Activated naive CD4-positive, alpha-beta T cell treated with anti-CD3 and anti-CD28 coated beads, Interleukin-2, amount 10 ng/mL, durations not matched to agents 7 days and 5 days (primary cell): ENCODE measurements around the gene UBE2G2.

Experiments used
- CTCF ChIA-PET: fragments of 350-600 bp; sonication (Branson Sonifier 250); formaldehyde crosslinking; loops from one replicate; lab custom pipeline; 2021; ENCODE audit warnings: antibody characterized with exemption; lab: Charles Lee
- DNase-seq: peaks from one replicate; pipeline ENCODE4 v3.0.0-alpha.2; 2020
- H3K27ac Mint-ChIP-seq: one replicate; pipeline ENCODE4 v1.8.0; 2021; ENCODE audit warnings: mild to moderate bottlenecking, moderate library complexity, mixed read lengths
- H3K27me3 Mint-ChIP-seq: one replicate; pipeline ENCODE4 v1.8.0; 2021; ENCODE audit warnings: mild to moderate bottlenecking, mixed read lengths
- H3K36me3 Mint-ChIP-seq: one replicate; pipeline ENCODE4 v1.8.0; 2021; ENCODE audit warnings: mixed read lengths
- H3K4me1 Mint-ChIP-seq: one replicate; pipeline ENCODE4 v1.8.0; 2021; ENCODE audit warnings: mixed read lengths
- H3K4me3 Mint-ChIP-seq: one replicate; pipeline ENCODE4 v1.8.0; 2021; ENCODE audit warnings: mild to moderate bottlenecking, moderate library complexity, mixed read lengths
- H3K9me3 Mint-ChIP-seq: one replicate; pipeline ENCODE4 v1.8.0; 2021; ENCODE audit warnings: mixed read lengths

Gene UBE2G2

DNA sequence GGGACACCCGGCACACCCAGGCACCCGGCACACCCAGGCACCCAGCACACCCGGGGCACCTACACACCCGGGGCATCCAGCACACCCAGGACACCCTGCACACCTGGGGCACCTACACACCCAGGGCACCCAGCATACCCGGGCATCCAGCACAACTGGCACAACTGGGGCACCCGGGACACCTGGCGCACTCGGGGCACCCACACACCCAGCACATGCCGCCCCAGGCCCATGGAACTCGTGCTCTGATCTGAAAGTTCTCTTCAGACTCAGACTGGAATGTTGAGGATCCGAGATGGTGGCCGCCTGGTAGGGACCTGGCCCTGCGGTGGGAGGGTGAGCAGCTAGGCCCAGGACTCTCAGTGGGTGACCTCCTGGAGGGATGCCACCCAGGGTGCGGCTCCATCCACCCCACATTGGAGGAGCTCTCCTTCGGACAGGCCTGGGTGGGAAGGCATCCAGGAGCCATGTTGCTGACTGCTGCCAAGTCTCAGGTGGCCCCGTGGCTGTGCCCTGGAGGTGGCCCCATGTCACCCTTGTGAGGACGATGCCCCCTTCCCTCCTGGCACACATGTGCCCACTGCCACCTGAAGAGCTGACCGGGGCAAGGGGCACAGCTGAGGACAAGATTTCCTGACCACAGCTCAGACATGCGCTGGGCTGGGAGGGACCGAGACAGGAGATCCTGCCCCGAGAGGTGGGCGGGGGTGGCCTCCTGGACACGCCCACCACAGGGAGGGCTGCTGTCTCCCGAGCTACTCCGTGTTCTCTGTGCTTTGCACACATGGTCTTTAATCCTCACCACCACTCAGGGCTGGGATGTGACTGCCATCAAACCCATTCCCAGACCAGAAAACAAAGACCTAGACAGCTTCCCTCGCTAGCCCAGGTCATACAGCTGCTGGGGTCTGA, 37.0 kb downstream of the UBE2G2 start:
- H3K9me3 Mint-ChIP-seq: no peaks in the 10 kb centered on the region
- CTCF ChIA-PET: no interaction called here
- H3K27me3 Mint-ChIP-seq: peaks cover 7% of the 10 kb centered on the region
- H3K27ac Mint-ChIP-seq: peak overlapping the region; percentile 97
- H3K36me3 Mint-ChIP-seq: peaks cover 8% of the 10 kb centered on the region
- H3K4me1 Mint-ChIP-seq: peaks cover 26% of the 10 kb centered on the region
- no peak for DNase-seq
- H3K4me3 Mint-ChIP-seq: no peak overlapping the region

DNA sequence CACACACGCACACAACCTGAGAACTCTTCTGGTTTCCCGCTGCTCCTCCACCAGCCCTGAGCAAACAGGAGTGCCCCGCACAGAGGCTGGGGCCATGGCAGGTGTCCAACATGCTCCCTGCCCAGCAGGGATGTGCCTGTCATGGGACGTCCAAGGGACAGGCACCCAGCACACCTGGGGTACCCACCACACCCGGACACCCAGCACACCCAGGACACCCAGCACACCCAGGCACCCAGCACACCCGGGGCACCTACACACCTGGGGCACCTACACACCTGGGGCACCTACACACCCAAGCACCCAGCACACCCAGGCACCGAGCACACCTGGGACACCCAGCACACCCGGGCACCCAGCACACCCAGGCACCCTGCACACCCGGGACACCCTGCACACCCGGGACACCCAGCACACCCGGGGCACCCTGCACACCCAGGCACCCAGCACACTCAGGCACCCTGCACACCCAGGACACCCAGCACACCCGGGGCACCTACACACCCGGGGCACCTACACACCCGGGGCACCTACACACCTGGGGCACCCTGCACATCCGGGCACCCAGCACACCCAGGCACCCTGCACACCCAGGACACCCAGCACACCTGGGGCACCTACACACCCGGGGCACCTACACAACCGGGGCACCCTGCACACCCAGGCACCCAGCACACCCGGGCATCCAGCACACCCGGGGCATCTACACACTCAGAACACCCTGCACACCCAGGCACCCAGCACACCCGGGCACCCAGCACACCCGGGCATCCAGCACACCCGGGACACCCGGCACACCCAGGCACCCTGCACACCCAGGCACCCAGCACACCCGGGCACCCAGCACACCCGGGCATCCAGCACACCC, 37.9 kb downstream of the UBE2G2 start:
- peaks cover 6% of the 10 kb centered on the region for H3K36me3 Mint-ChIP-seq
- H3K4me1 Mint-ChIP-seq: peaks cover 26% of the 10 kb centered on the region
- DNase-seq: no peak
- peaks cover 7% of the 10 kb centered on the region for H3K27me3 Mint-ChIP-seq
- CTCF ChIA-PET: no interaction called here
- no peak overlapping the region for H3K27ac Mint-ChIP-seq
- no peaks in the 10 kb centered on the region for H3K9me3 Mint-ChIP-seq
- no peak overlapping the region for H3K4me3 Mint-ChIP-seq

DNA sequence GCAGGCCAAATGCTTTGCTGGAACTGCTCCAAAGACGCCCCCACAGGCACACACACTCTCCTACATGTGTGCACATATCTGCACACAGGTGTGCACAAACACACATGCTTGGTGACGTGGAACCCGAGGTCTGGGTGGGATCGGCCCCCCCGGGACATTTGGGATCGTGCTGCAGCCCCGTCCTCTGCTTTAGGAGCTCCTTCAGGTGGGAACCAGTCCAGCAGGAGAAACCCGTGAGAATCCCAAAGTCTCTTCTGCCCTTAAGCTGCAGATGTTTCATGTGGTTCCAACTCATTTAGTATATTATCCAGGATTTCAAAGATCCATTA, 38.6 kb downstream of the UBE2G2 start:
- no peaks in the 10 kb centered on the region for H3K9me3 Mint-ChIP-seq
- peaks cover 26% of the 10 kb centered on the region for H3K4me1 Mint-ChIP-seq
- CTCF ChIA-PET: no interaction called here
- no peak for DNase-seq
- no peak overlapping the region for H3K4me3 Mint-ChIP-seq
- H3K27me3 Mint-ChIP-seq: peaks cover 7% of the 10 kb centered on the region
- no peak overlapping the region for H3K27ac Mint-ChIP-seq
- peaks cover 2% of the 10 kb centered on the region for H3K36me3 Mint-ChIP-seq

DNA sequence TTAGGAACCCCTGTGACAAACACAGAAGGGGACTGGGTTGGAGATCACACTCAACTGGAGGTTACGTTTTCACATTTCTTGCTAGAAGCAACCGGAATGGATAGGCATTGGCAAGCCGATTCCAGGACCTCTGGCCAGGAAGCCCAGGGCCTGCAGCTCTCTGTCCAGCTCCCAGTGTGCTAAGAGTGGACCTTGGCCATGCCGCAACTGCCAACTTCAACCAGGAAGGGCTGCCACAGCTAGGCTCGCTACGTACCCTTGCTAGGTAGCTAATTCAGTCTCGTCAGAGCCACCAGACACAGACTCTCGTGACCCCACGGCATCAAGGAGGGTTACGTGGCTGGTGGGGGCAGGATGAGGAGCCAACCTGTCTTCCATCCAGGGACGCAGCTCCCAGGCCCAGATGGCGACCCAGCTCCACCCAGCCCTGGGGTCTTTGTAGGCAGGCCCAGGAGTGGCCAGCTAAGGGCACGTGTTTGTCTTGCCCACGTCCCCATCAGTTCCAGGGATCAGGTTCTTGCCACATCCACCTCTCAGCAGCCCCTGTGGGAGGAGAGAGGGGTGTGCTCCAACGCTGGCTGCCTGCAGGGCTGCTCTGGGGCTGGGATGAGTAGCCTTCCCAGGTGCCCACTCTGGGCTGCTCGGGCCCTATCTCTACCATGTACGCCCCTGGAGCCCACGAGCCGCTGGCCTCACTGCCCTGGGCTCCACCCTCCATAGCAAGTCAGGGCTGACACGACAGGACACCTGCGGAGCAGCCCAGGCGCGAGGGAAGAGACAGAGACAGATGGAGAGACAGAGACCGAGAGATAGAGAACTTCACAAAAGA, 39.2 kb downstream of the UBE2G2 start:
- peaks cover 7% of the 10 kb centered on the region for H3K27me3 Mint-ChIP-seq
- CTCF ChIA-PET: interaction anchor here (1.3 to 1.4 kb wide), 2 partner anchors 22 to 31 kb away, joined by 3 to 4 read pairs; no protein-coding TSS in a partner anchor
- peaks cover 26% of the 10 kb centered on the region for H3K4me1 Mint-ChIP-seq
- no peak overlapping the region for H3K4me3 Mint-ChIP-seq
- H3K9me3 Mint-ChIP-seq: no peaks in the 10 kb centered on the region
- peaks cover 2% of the 10 kb centered on the region for H3K36me3 Mint-ChIP-seq
- H3K27ac Mint-ChIP-seq: no peak overlapping the region
- peak; percentile 8 for DNase-seq

DNA sequence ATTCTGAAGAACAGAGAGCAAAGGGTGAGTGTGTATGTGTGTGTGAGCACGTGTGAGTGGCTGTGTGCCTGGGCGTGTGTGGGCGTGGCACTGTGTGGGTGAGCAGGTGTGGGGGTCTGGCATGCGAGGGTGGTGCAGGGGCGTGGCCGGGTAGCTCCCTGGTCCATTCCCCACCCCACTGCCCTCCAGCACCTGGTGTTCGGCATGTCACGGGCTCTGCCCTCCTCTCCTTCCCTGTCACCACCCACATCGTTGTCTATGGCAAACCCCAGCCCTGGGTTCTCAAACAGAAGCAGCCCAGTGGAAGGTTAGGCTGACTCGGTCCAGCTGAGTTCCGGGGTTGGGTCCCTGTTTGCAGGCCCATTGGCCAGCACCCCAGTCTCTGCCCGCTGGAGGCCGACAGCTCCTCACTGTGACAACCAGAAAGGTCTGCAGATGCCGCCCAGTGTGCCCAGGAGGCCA, 39.8 kb downstream of the UBE2G2 start:
- Mint-ChIP-seq H3K4me3 (no peak overlapping the region), H3K27me3 (peaks cover 8% of the 10 kb centered on the region), H3K4me1 (peaks cover 22% of the 10 kb centered on the region), H3K9me3 (no peaks in the 10 kb centered on the region), H3K27ac (no peak overlapping the region), H3K36me3 (peaks cover 2% of the 10 kb centered on the region)
- peak; percentile 16 for DNase-seq
- CTCF ChIA-PET: interaction anchor here (1.3 to 1.4 kb wide), 3 partner anchors 14 to 32 kb away, joined by 3 to 5 read pairs (median 4); no protein-coding TSS in a partner anchor

DNA sequence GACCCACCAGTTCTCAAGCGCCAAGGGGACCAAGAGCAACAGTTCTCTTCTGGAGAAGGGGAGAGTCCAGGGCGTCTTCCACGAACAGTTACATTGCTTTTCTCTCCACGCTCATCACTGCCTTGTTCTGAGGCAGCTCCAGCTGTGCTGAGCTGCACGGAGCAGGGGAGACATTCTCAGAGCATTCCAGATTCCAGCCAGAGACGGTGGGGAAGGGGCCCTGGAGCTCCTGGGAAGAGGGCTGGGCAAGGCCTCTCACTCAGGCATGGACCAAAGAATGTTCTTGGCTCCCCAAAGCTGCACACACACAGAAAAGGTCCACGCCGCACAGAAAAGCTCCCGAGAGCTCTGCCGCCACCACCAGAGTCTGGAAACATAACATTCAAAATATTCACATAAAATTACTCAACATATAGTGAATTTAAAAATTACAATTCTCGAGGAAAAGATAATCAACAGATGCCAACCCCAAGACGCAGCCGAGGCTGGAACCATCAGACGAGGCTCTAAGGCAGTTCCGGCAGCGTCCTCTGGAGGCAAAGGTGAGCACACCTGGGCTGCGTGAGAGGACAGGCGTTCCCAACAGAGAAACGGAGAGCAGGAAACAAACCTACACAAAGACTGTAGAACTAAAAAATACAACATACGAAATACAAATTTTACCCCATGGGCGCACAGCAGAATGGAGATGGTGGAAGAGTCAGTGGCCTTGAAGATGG, 40.5 kb downstream of the UBE2G2 start:
- Mint-ChIP-seq H3K27ac (no peak overlapping the region), H3K4me3 (no peak overlapping the region), H3K4me1 (peaks cover 16% of the 10 kb centered on the region), H3K36me3 (peaks cover 2% of the 10 kb centered on the region), H3K27me3 (peaks cover 15% of the 10 kb centered on the region), H3K9me3 (no peaks in the 10 kb centered on the region)
- CTCF ChIA-PET: interaction anchor here (1.3 to 1.4 kb wide), 3 partner anchors 15 to 32 kb away, joined by 3 to 5 read pairs (median 4); no protein-coding TSS in a partner anchor
- peak; percentile 28 for DNase-seq

DNA sequence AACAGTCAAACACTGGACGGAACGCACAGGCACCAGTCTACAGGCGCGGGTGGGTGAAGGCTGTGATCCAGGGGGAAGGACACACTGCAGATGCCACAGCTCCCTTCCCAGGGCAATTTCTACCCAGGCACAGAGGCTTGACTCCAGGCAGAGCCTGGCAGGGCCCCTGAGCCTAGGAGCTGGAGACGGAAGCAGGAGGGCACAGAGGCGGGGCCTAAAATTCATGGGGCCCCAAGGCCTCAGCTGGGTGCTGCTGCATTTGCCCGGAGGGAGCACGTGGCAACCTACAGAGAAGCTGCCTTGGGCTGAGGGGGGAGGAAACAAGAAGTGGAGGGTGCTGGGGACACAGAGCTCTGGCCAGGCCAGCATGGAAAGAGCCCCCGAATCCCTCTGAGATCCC, 41.2 kb downstream of the UBE2G2 start:
- Mint-ChIP-seq H3K27me3 (peaks cover 16% of the 10 kb centered on the region), H3K4me3 (no peak overlapping the region), H3K27ac (no peak overlapping the region), H3K9me3 (no peaks in the 10 kb centered on the region), H3K4me1 (peaks cover 8% of the 10 kb centered on the region), H3K36me3 (no peaks in the 10 kb centered on the region)
- peak; percentile 17 for DNase-seq
- CTCF ChIA-PET: interaction anchor here (0.9 to 1.3 kb wide), 2 partner anchors 15 to 18 kb away, joined by 4 to 5 read pairs; no protein-coding TSS in a partner anchor

DNA sequence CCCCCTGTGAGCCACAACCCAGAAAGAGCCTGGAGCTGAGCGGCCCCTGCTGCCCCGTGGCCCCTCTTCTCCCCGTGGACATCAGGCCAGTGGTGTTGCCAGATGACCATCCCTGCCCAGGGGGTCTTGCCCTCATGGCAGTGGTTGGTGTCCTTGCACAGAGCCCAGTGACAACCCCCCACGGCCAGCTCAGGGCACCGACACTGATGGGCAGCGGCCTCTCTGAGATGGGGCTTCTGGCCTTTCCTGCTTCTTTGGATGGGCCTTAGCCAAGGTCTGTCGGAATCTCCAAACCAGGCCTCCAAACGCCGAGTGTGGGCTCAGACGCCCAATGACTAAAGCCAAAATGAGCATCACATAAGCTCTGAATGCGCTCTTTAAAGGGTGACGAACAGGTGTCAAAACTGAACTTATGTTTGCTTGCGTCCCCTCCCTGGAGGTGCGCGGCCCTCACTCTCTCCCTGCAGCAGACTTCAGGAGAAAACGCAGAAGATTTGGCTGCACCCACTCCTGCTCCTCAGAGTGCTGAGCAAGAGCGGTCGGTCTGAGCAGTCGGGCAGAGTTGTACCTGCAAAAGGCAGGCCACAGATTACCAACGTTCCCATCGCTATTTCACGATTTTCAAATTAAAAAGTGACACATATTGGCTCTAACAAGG, 41.9 kb downstream of the UBE2G2 start:
- Mint-ChIP-seq H3K36me3 (no peaks in the 10 kb centered on the region), H3K4me1 (peaks cover 2% of the 10 kb centered on the region), H3K9me3 (no peaks in the 10 kb centered on the region), H3K4me3 (no peak overlapping the region), H3K27ac (no peak overlapping the region), H3K27me3 (peaks cover 13% of the 10 kb centered on the region)
- CTCF ChIA-PET: interaction anchor here (0.9 kb wide), 1 partner anchor 17 kb away, joined by 4 read pairs; no protein-coding TSS in a partner anchor
- DNase-seq: peak; percentile 15

DNA sequence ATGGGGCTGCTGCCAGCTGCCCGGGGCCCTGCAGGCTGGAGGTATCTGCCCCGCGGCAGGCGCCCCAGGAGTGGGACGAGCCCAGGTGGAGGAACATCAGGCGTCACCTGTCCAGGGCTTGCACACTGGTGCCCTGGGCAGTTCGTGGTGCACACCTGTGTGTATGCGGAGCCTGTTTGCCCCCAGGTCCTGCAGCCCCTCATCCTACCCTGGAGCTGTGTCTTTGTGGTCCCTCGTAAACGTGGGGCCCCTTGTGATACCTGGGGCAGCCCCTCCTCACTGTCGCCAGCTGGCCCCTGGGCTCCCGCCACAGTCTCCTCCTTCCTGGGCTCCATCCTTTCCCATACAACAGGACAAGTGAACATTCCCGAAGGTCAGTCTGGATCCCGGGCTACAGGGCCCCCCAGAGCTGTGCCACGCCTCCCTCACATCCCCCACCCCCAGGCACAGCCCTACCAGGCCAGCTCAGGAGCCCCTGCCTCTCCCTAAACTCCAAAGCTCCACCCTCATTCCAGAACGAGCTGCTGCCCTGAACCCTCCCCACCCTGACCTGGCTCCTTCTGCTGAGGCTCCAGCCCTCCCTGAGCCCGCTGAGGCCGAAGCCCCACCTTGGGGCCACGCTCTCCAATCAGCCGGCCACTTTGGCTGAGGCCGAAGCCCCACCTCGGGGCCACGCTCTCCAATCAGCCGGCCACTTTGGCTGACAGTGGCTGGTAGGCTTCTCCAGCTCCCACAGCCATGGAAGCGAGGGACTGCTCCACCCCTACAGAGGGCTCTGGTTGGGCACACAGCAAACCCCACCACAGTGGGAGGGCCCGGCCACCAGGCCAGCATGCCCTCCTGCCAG, 42.6 kb downstream of the UBE2G2 start:
- H3K36me3 Mint-ChIP-seq: no peaks in the 10 kb centered on the region
- peak; percentile 10 for DNase-seq
- peaks cover 2% of the 10 kb centered on the region for H3K4me1 Mint-ChIP-seq
- H3K27ac Mint-ChIP-seq: no peak overlapping the region
- H3K4me3 Mint-ChIP-seq: no peak overlapping the region
- H3K27me3 Mint-ChIP-seq: peaks cover 13% of the 10 kb centered on the region
- CTCF ChIA-PET: no interaction called here
- H3K9me3 Mint-ChIP-seq: no peaks in the 10 kb centered on the region

DNA sequence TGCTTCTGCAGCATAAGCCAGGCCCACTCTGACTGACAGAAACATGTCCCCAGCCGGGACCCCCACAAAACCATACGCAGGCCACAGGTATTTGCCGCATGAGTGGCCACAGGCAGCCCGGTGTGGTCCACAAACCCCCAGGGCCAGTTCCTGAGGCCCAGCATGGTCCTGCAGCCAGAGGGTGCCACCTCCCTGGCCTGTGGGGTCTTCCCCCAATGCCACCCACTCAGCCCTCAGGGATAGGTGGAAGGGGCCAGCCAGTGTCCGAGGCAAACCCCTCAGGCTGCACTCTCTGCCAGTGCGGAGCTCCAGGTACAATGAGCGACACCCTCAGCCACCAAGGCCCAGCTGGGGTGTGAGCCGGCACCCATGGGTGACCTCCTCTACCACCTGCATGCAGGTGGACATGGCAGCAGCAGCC, 43.5 kb downstream of the UBE2G2 start:
- Mint-ChIP-seq H3K27ac (no peak overlapping the region), H3K9me3 (no peaks in the 10 kb centered on the region), H3K27me3 (peaks cover 18% of the 10 kb centered on the region), H3K36me3 (no peaks in the 10 kb centered on the region), H3K4me1 (peaks cover 2% of the 10 kb centered on the region), H3K4me3 (no peak overlapping the region)
- CTCF ChIA-PET: no interaction called here
- peak; percentile 8 for DNase-seq

DNA sequence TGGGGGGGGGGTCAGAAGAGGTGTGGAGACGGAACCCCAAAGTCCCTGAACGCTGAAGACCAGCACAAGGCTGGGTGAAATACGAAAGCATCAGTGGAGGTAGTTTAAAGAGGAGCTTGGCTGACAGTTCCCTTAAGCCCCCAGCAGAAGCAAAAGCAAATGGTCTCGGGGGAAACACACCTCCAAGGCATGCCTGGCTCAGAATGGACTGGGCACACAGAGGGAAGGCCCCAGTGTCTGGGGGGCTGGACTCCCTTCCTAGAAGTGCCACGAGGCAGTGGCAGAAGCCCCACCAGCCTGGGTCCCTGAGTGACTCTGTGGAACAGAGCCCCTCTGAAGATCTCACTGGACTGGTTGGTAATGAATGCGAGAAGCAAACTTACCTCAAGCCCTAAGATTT, 43.9 kb downstream of the UBE2G2 start:
- H3K4me3 Mint-ChIP-seq: no peak overlapping the region
- no peaks in the 10 kb centered on the region for H3K9me3 Mint-ChIP-seq
- no peak overlapping the region for H3K27ac Mint-ChIP-seq
- CTCF ChIA-PET: no interaction called here
- no peaks in the 10 kb centered on the region for H3K36me3 Mint-ChIP-seq
- peaks cover 2% of the 10 kb centered on the region for H3K4me1 Mint-ChIP-seq
- peak; percentile 11 for DNase-seq
- H3K27me3 Mint-ChIP-seq: peaks cover 18% of the 10 kb centered on the region
